Measurements from ENCODE around the gene IL18BP.

IL18BP gene

DNA sequence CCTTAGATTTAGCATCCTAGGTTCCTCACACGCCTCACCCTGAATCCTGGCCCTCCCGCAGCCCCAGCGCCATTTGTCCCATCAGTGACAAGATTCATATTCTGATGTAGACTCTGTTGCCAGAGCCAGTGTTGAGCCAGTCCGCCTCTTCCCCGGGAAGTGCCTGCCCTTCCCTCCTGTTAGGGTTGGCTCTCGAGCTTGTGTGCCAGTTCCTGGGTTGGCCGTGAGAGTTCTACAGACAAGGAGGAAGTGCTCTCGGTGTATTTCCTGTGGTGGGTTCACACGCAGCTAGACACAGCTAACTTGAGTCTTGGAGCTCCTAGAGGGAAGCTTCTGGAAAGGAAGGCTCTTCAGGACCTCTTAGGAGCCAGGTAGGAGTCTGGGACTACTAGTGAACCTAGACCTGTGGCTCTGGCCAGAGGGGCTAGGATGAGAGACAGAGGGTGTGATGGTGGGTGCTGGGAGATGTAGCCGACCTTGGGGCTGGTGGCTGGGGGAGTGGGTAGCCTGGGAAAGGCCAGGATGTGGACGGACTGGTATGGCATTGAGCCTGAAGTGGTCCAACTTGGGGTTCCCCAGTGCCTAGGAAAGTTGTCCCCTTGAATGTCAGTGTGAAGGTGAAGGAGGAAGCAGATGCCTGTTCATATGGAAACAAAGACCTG lies at the start of gene IL18BP:
Gene IL18BP (plus strand): TSS at position 261 of the 662 bp plus-strand sequence. CDS start 1,076 bp downstream, outside the sequence.
- DNase-seq (ENCODE audit: low read depth in 2 of 2), result no peak

DNA sequence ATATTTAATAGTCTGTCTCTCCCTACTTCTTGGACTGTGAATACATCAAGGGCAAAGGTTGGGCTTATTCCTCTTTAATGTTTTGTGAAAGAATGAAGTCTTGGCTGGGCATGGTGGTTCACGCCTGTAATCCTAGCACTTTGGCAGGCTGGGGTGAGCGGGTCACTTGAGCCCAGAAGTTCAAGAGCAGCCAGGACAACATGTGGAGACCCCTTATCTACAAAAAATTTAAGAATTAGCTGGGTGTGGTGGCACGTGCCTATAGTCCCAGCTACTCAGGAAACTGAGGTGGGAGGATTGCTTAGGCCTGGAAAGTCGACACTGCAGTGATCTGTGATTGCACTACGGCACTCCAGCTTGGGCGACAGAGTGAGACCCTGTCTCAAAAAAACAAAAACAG lies 49.7 kb upstream of the IL18BP start:
- DNase-seq (ENCODE audit: low read depth in 2 of 2), result no peak

DNA sequence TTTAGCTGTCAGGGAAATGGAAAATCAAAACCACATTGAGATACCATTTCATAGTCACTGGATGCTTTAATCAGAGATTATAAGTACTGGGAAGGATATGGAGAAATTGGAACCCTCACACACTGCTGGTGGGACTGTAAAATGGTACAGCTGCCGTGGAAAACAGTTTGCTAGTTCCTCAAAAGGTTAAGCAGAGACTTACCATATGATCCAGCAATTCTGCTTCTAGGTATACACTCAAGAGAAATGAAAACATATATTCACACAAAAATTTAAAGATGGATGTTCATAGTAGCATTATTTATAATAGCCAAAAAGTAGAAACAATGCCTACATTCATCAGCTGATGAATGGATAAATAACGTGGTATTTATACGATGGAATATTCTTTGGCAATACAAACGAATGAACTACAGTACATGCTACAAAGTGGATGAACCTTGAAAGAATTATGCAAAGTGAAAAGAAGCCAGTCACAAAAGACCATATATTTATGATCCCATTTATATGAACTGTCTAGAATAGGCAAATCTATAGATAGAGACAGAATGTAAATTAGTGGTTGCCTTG lies 46.9 kb upstream of the IL18BP start:
- no peak for DNase-seq (ENCODE audit: low read depth in 2 of 2)

GRCh38 chr11:71955898-71956456 lies 42.7 kb upstream of the IL18BP start:
- DNase-seq (ENCODE audit: low read depth in 2 of 2), result no peak

DNA sequence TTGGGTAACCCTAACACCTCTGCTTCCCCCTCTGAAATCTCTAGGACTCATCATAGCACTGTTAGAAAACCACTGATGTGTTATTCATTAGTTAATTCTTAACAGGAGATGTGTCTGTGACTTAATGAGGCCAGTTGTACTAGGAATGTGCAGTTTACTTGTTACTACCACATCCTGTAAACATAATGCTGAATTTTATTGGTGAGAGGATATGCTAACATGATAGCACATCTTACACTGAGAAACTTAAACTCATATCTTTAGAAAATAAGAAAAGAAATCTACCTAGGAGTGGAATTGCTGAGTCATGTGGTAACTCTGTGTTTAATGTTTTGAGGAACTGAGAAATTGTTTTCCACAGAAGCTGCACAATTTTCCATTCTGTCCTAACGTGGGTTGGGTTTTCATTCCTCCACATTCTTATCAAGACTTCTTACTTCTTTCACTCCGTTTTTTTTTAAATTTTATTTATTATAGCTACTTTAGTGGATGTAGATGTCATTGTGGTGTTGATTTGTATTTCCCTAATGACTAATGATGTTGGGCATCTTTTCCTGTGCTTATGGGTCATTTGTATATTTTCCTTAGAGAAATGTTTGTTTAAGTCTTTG lies 36.2 kb upstream of the IL18BP start:
- DNase-seq (ENCODE audit: low read depth in 2 of 2), result no peak

DNA sequence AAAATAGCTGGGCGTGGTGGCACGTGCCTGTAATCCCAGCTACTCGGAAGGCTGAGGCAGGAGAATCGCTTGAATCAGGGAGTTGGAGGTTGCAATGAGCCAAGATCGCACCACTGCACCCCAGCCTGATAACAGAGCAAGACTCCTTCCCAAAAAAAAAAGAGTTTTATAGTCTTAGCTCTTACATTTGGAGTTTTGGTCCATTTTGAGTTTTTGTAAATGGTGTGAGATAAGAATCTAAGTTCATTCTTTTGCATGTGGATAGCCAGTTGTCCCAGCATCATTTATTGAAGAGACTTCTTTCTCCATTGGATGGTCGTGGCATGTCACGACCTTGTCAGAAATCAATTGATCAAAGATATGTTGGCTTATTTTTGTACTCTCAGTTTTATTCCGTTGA lies 35.2 kb upstream of the IL18BP start:
- no peak for DNase-seq (ENCODE audit: low read depth in 2 of 2)

- no peak for DNase-seq (ENCODE audit: low read depth in 2 of 2)
Observed at GRCh38 chr11:71964641-71965040, 34.1 kb upstream of the IL18BP start.

DNA sequence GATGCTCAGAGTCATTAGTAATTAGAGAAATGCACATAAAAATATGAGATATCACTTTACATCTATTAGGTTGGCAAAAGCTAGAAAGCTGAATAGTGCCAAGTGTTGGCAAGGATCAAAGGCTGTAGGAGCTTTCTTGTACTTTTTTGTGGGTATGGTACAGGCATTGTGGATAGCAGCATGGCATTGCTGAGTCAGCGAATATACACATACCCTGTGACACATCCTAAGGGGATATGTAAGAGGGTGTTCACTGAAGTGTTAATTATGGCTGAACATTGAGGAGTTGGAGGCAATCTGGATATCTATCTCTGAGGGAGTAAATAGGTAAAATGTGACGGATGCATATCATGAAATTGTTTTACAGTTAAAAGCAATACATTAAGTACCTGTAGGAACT lies 27.0 kb upstream of the IL18BP start:
- DNase-seq (ENCODE audit: low read depth in 2 of 2), result no peak

- no peak for DNase-seq (ENCODE audit: low read depth in 2 of 2)
Observed at GRCh38 chr11:71976551-71976950, 22.2 kb upstream of the IL18BP start.

GRCh38 chr11:71977090-71977489 lies 21.6 kb upstream of the IL18BP start:
- DNase-seq (ENCODE audit: low read depth in 2 of 2), result no peak

GRCh38 chr11:71977743-71978418 lies 20.8 kb upstream of the IL18BP start:
- peak in 1 of 2 donors; percentile 15 for DNase-seq (ENCODE audit: low read depth in 2 of 2)

- DNase-seq (ENCODE audit: low read depth in 2 of 2), result no peak
Observed at GRCh38 chr11:71979094-71979493, 19.6 kb upstream of the IL18BP start.

- DNase-seq (ENCODE audit: low read depth in 2 of 2), result no peak
Observed at GRCh38 chr11:71979602-71980001, 19.1 kb upstream of the IL18BP start.

GRCh38 chr11:71986131-71986530 lies 12.6 kb upstream of the IL18BP start:
- no peak for DNase-seq (ENCODE audit: low read depth in 2 of 2)

- no peak for DNase-seq (ENCODE audit: low read depth in 2 of 2)
Observed at GRCh38 chr11:71987521-71987920, 11.2 kb upstream of the IL18BP start.

GRCh38 chr11:71988050-71988449 lies 10.7 kb upstream of the IL18BP start:
- DNase-seq (ENCODE audit: low read depth in 2 of 2), result no peak

DNA sequence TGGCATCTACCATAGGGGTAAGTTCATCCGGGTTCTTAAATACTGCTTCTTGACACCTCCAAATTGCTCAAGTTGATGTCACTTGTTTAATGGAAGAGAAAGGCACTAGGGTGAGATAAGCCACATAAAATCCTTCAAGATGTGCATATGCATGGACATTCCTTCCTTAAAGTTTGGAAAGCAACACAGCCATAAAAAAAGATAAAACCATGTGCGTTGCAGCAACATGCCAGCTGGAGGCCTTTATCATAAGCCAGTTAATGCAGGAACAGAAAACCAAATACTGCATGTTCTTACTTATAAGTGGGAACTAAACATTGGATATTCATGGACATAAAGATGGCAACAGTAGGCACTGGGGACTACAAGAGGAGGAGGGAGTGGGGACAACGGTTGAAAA lies 8.0 kb upstream of the IL18BP start:
- no peak for DNase-seq (ENCODE audit: low read depth in 2 of 2)

DNA sequence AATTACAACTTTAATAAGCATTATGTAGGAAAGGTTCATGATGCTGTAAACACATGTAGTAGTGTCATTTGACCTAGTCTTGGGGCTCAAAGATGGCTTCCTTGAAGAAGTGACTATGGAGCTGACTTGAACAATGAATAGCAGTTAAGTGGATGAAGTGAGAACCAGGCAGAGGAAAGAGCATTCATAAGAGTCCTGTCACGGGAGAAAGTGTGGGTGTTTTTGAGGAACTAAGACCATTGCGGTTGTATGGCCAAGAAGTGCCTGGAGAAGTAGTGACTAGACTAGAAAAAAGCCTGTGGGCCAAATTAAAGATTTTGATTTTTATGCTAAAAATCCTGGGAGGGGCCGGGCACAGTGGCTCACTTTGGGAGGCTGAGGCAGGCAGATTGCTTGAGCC lies 7.2 kb upstream of the IL18BP start:
- DNase-seq (ENCODE audit: low read depth in 2 of 2), result no peak

GRCh38 chr11:71992136-71992730 lies 6.5 kb upstream of the IL18BP start:
- no peak for DNase-seq (ENCODE audit: low read depth in 2 of 2)

GRCh38 chr11:71994786-71995185 lies 3.9 kb upstream of the IL18BP start:
- DNase-seq (ENCODE audit: low read depth in 2 of 2), result no peak

- DNase-seq (ENCODE audit: low read depth in 2 of 2), result no peak
Observed at GRCh38 chr11:71995726-71996291, 2.9 kb upstream of the IL18BP start.

- no peak for DNase-seq (ENCODE audit: low read depth in 2 of 2)
Observed at GRCh38 chr11:71996517-71996916, 2.2 kb upstream of the IL18BP start.
